Tibial nerve (tissue), 4 donors: Measurements from ENCODE around the gene DNAJB4.

ENCODE experiments used
- EP300 ChIP-seq, 2 donors: sonication (generic); formaldehyde crosslinking; IDR thresholded peaks; one replicate each; pipeline ENCODE4 v1.6.1; 2017; ENCODE audit warnings: antibody characterized with exemption in 2 of 2, mild to moderate bottlenecking in 1 of 2
- POLR2A ChIP-seq, 2 donors: fragments of 450-650 bp; IDR thresholded peaks; one replicate each; pipeline ENCODE4 v1.6.1; 2017; ENCODE audit warnings: antibody characterized with exemption in 2 of 2, mild to moderate bottlenecking in 2 of 2, moderate library complexity in 2 of 2
- TF ChIP-seq, protein P1 (sequence below), 5 experiments: fragments of 200-600 bp in 3 of 5; fragments of 450-650 bp in 2 of 5; sonication (generic) in 3 of 5; IDR thresholded peaks; one replicate each; pipeline ENCODE4 v1.5.1; 2016 to 2019; ENCODE audit warnings: antibody characterized with exemption in 5 of 5, mild to moderate bottlenecking in 3 of 5, moderate library complexity in 2 of 5

DNA sequence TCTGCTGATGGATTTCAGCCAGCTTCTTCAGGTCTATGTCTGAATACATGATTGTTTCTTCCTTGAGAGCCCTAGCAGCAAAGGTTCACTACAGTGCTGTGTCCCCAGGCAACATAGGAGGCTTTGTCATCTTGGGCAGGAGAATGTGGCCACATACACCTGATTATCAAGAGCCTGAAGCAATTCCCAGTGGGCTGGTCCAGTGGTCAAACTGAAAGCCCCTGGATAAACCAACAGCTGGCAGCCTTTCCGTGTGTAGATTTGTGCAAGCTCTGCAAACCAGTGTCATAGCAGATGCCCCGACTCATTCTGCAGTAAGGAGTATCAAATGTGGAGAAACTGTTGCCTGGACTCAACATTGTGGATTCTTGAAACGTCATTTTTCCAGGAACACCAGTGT, 38.7 kb downstream of the DNAJB4 start:
- TF ChIP-seq, protein P1, sequence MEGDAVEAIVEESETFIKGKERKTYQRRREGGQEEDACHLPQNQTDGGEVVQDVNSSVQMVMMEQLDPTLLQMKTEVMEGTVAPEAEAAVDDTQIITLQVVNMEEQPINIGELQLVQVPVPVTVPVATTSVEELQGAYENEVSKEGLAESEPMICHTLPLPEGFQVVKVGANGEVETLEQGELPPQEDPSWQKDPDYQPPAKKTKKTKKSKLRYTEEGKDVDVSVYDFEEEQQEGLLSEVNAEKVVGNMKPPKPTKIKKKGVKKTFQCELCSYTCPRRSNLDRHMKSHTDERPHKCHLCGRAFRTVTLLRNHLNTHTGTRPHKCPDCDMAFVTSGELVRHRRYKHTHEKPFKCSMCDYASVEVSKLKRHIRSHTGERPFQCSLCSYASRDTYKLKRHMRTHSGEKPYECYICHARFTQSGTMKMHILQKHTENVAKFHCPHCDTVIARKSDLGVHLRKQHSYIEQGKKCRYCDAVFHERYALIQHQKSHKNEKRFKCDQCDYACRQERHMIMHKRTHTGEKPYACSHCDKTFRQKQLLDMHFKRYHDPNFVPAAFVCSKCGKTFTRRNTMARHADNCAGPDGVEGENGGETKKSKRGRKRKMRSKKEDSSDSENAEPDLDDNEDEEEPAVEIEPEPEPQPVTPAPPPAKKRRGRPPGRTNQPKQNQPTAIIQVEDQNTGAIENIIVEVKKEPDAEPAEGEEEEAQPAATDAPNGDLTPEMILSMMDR (IDR thresholded peaks at IDR 0.05), result no peak
- TF ChIP-seq POLR2A (IDR thresholded peaks at IDR 0.05), result no peak
- no peak for TF ChIP-seq EP300 (IDR thresholded peaks at IDR 0.05)
